ENCODE data around the gene ST3GAL2.

DNA sequence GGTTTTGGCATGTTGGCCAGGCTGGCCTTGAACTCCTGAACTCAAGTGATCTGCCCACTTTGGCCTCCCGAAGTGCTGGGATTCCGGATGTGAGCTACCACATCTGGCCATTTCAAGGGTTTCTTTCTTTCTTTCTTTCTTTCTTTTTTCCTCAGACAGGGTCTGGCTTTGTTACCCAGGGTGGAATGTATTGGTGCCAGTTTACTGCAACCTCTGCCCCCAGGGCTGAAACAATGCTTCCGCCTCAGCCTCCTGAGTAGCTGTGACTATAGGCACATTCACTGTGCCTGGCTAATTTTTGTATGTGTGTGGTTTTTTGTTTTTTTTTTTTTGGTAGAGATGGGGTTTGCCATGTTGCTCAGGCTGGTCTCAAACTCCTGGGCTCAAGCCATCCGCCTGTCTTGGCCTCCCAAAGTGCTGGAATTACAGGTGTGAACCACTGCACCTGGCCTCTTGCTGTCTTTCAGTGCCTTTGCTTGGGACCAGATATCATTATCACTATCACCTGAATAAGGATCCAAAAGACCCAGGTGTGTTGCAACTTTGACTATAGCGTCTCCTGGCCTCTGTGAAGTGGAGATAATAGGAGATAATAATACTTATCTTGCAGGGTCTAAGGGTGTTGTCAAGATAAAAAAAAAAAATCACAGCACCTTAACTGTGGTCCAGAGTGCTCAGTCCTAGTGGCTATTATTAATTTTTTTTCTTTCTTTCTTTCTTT, 18.7 kb upstream of the ST3GAL2 start:
- TF ChIP-seq CTCF (IDR thresholded peaks at IDR 0.05): no peak
- no peak for TF ChIP-seq POLR2A (IDR thresholded peaks at IDR 0.05)
